GM12875 (cell line): ENCODE results near the gene GABARAPL1.
A peak's percentile ranks its signal among the peaks of the same experiment; 100 is the strongest.
"Not testable (repeated sequence)": the region's sequence is repeated elsewhere in the genome, so short reads cannot be mapped to it uniquely, and the experiment has no call there.

ENCODE experiments used
- H3K4me3 ChIP-seq: one replicate; pipeline ENCODE4 v1.5.1; 2011; ENCODE audit warnings: low read depth, low read length, control low read depth
- CTCF ChIP-seq: IDR thresholded peaks from 2 replicates; pipeline ENCODE4 v1.5.1; 2011; ENCODE audit warnings: low read depth, mild to moderate bottlenecking, control low read depth, inconsistent platforms, low read length, moderate library complexity, borderline replicate concordance; ENCODE audit not compliant: insufficient read depth

GABARAPL1 gene

GRCh38 chr12:10197879-10198278 is 14.8 kb upstream of the GABARAPL1 start:
- no peak for TF ChIP-seq CTCF
- H3K4me3 ChIP-seq: no peak overlapping the region

- H3K4me3 ChIP-seq: not testable (repeated sequence)
Observed at GRCh38 chr12:10204495-10204894, 8.2 kb upstream of the GABARAPL1 start.

- H3K4me3 ChIP-seq: no peak overlapping the region
- no peak for TF ChIP-seq CTCF
Observed at GRCh38 chr12:10205220-10205807, 7.4 kb upstream of the GABARAPL1 start.

GRCh38 chr12:10207136-10207535 is 5.5 kb upstream of the GABARAPL1 start:
- H3K4me3 ChIP-seq: no peak overlapping the region
- TF ChIP-seq CTCF: no peak

GRCh38 chr12:10210225-10210624 is 2.5 kb upstream of the GABARAPL1 start:
- H3K4me3 ChIP-seq: no peak overlapping the region
- no peak for TF ChIP-seq CTCF

GRCh38 chr12:10211101-10211939 is 1.4 kb upstream of the GABARAPL1 start:
- TF ChIP-seq CTCF: no peak
- H3K4me3 ChIP-seq: no peak overlapping the region

GRCh38 chr12:10211940-10212738 is 538 bp upstream of the GABARAPL1 start:
- TF ChIP-seq CTCF: no peak
- H3K4me3 ChIP-seq: peak overlapping the region; percentile 56
